Tibial artery (tissue), 4 donors: ENCODE data around the gene CEP162.

Experiments used
- DNase-seq, 2 donors: peaks; one replicate each; pipeline ENCODE4 v3.0.0-alpha.2; 2019
- H3K27ac ChIP-seq, 2 donors: fragments of 200-600 bp; sonication (generic) in 1 of 2; 1 replicate in 1 of 2; 2 replicates in 1 of 2; pipeline ENCODE4 v1.5.1; 2018 to 2019; ENCODE audit warnings: mild to moderate bottlenecking in 1 of 2
- H3K27me3 ChIP-seq, 2 donors: fragments of 200-600 bp; sonication (generic) in 1 of 2; one replicate each; pipeline versions ENCODE4 v1.5.1 to v1.6.0; 2016 to 2019
- H3K36me3 ChIP-seq, 3 donors: fragments of 200-600 bp; sonication (generic) in 2 of 3; one replicate each; pipeline ENCODE4 v1.5.1; 2016 to 2019; ENCODE audit warnings: mild to moderate bottlenecking in 2 of 3
- H3K4me1 ChIP-seq, 4 donors: fragments of 200-600 bp; sonication (generic) in 2 of 4; 1 replicate in 3 of 4; 2 replicates in 1 of 4; pipeline ENCODE4 v1.5.1; 2016 to 2019
- H3K4me3 ChIP-seq, 2 donors: fragments of 200-600 bp; sonication (generic) in 1 of 2; 1 replicate in 1 of 2; 2 replicates in 1 of 2; pipeline ENCODE4 v1.5.1; 2018 to 2019; ENCODE audit warnings: mild to moderate bottlenecking in 2 of 2
- H3K9me3 ChIP-seq, 3 donors: fragments of 200-600 bp; sonication (generic) in 1 of 3; one replicate each; pipeline ENCODE4 v1.5.1; 2016 to 2019
- intact Hi-C: fragments of 100-400 bp; cut with DNase I; formaldehyde crosslinking; loops from one replicate; pipeline ENCODE4 v1.15.0; 2023; ENCODE audit warnings: low total_unique reads
- TF ChIP-seq, protein P1 (sequence below), 2 experiments: fragments of 200-600 bp in 1 of 2; fragments of 450-650 bp in 1 of 2; IDR thresholded peaks; one replicate each; pipeline ENCODE4 v1.5.1; 2017 to 2019; ENCODE audit warnings: antibody characterized with exemption in 2 of 2, mild to moderate bottlenecking in 1 of 2, moderate library complexity in 1 of 2

Gene CEP162

GRCh38 chr6:84269947-84270733, 42.7 kb upstream of the CEP162 start:
- TF ChIP-seq, protein P1, sequence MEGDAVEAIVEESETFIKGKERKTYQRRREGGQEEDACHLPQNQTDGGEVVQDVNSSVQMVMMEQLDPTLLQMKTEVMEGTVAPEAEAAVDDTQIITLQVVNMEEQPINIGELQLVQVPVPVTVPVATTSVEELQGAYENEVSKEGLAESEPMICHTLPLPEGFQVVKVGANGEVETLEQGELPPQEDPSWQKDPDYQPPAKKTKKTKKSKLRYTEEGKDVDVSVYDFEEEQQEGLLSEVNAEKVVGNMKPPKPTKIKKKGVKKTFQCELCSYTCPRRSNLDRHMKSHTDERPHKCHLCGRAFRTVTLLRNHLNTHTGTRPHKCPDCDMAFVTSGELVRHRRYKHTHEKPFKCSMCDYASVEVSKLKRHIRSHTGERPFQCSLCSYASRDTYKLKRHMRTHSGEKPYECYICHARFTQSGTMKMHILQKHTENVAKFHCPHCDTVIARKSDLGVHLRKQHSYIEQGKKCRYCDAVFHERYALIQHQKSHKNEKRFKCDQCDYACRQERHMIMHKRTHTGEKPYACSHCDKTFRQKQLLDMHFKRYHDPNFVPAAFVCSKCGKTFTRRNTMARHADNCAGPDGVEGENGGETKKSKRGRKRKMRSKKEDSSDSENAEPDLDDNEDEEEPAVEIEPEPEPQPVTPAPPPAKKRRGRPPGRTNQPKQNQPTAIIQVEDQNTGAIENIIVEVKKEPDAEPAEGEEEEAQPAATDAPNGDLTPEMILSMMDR (IDR thresholded peaks at IDR 0.05): no peak
- intact Hi-C loops: no loop called here
- no peaks in the 10 kb centered on the region for H3K27me3 ChIP-seq
- H3K9me3 ChIP-seq: no peaks in the 10 kb centered on the region
- peaks cover 0 to 20% (median 4%) of the 10 kb centered on the region in 4 donors for H3K4me1 ChIP-seq
- H3K4me3 ChIP-seq: no peak overlapping the region
- H3K36me3 ChIP-seq: no peaks in the 10 kb centered on the region
- H3K27ac ChIP-seq: peak overlapping the region; percentile 22 to 43
- DNase-seq: no peak

- TF ChIP-seq, protein P1 (IDR thresholded peaks at IDR 0.05): no peak
Observed at GRCh38 chr6:84268781-84269180, 41.3 kb upstream of the CEP162 start.

DNA sequence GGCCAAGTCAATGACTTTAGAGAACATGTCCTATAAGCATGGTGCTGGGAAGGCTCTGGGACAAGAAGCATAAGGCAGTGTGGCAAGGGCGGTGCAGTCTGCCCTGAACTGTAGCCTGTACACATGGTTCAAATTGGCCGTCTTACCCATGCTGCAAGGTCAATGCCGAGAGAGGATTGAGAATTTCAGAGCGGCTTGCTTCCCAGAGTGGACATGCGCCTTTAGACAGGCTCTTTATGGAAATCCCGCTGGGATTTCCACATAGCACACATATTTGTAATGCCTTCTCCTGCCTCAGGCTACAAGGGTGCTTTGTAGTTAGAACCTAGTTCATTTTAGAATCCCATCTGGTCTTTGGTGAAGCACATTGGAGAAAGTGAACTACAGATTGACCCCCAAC, 36.1 kb upstream of the CEP162 start:
- H3K4me1 ChIP-seq: peaks cover 0 to 37% (median 18%) of the 10 kb centered on the region in 4 donors
- DNase-seq: no peak
- H3K9me3 ChIP-seq: no peaks in the 10 kb centered on the region
- no peaks in the 10 kb centered on the region for H3K36me3 ChIP-seq
- TF ChIP-seq, protein P1 (IDR thresholded peaks at IDR 0.05): no peak
- H3K4me3 ChIP-seq: no peak overlapping the region
- intact Hi-C loops: no loop called here
- no peaks in the 10 kb centered on the region for H3K27me3 ChIP-seq
- H3K27ac ChIP-seq: peak overlapping the region in 1 of 2 donors; percentile 60

More at GRCh38 chr6:84268781-84269180, 41.3 kb upstream of the CEP162 start:
- Histone ChIP-seq H3K27me3 (no peaks in the 10 kb centered on the region), H3K4me3 (no peak overlapping the region), H3K36me3 (no peaks in the 10 kb centered on the region), H3K27ac (no peak overlapping the region), H3K4me1 (peaks cover 0 to 32% (median 7%) of the 10 kb centered on the region in 4 donors), H3K9me3 (no peaks in the 10 kb centered on the region)
- DNase-seq: no peak
- intact Hi-C loops: no loop called here

GRCh38 chr6:84260926-84261325, 33.5 kb upstream of the CEP162 start:
- no peak for DNase-seq
- no peaks in the 10 kb centered on the region for H3K27me3 ChIP-seq
- intact Hi-C loops: no loop called here
- TF ChIP-seq, protein P1 (IDR thresholded peaks at IDR 0.05): no peak
- H3K4me3 ChIP-seq: no peak overlapping the region
- no peaks in the 10 kb centered on the region for H3K9me3 ChIP-seq
- no peak overlapping the region for H3K27ac ChIP-seq
- no peaks in the 10 kb centered on the region for H3K36me3 ChIP-seq
- peaks cover 0 to 62% (median 26%) of the 10 kb centered on the region in 4 donors for H3K4me1 ChIP-seq

GRCh38 chr6:84260196-84260595, 32.8 kb upstream of the CEP162 start:
- Histone ChIP-seq H3K4me3 (no peak overlapping the region), H3K9me3 (no peaks in the 10 kb centered on the region), H3K36me3 (no peaks in the 10 kb centered on the region), H3K27me3 (no peaks in the 10 kb centered on the region), H3K27ac (no peak overlapping the region), H3K4me1 (peaks cover 0 to 63% (median 25%) of the 10 kb centered on the region in 4 donors)
- TF ChIP-seq, protein P1 (IDR thresholded peaks at IDR 0.05): no peak
- DNase-seq: no peak
- intact Hi-C loops: no loop called here
